HFF-Myc (cell line): ENCODE results near the gene IGF1R.
"Not testable (repeated sequence)": the region's sequence is repeated elsewhere in the genome, so short reads cannot be mapped to it uniquely, and the experiment has no call there.

Source experiments
- DNase-seq: peaks from one replicate; pipeline ENCODE4 v3.0.0-alpha.2; 2011; ENCODE audit warnings: low read depth; ENCODE audit errors: extremely low read depth
- H3K4me3 ChIP-seq: replicated peaks from 2 replicates; pipeline ENCODE4 v1.5.1; 2011; ENCODE audit warnings: low read depth, mild to moderate bottlenecking, control low read depth, low read length
- TF ChIP-seq, protein P1 (sequence below): IDR thresholded peaks from 2 replicates; pipeline ENCODE4 v1.5.1; 2012; ENCODE audit warnings: mild to moderate bottlenecking, low read depth, low read length, control low read depth; ENCODE audit errors: missing control alignments

IGF1R gene

GRCh38 chr15:98959640-98960007 is 311.3 kb downstream of the IGF1R start:
- DNase-seq, result no peak
- TF ChIP-seq, protein P1, sequence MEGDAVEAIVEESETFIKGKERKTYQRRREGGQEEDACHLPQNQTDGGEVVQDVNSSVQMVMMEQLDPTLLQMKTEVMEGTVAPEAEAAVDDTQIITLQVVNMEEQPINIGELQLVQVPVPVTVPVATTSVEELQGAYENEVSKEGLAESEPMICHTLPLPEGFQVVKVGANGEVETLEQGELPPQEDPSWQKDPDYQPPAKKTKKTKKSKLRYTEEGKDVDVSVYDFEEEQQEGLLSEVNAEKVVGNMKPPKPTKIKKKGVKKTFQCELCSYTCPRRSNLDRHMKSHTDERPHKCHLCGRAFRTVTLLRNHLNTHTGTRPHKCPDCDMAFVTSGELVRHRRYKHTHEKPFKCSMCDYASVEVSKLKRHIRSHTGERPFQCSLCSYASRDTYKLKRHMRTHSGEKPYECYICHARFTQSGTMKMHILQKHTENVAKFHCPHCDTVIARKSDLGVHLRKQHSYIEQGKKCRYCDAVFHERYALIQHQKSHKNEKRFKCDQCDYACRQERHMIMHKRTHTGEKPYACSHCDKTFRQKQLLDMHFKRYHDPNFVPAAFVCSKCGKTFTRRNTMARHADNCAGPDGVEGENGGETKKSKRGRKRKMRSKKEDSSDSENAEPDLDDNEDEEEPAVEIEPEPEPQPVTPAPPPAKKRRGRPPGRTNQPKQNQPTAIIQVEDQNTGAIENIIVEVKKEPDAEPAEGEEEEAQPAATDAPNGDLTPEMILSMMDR, result no peak
- no peak overlapping the region for H3K4me3 ChIP-seq

GRCh38 chr15:98960555-98961050 is 312.3 kb downstream of the IGF1R start:
- DNase-seq, result no peak
- no peak overlapping the region for H3K4me3 ChIP-seq
- TF ChIP-seq, protein P1, result no peak

DNA sequence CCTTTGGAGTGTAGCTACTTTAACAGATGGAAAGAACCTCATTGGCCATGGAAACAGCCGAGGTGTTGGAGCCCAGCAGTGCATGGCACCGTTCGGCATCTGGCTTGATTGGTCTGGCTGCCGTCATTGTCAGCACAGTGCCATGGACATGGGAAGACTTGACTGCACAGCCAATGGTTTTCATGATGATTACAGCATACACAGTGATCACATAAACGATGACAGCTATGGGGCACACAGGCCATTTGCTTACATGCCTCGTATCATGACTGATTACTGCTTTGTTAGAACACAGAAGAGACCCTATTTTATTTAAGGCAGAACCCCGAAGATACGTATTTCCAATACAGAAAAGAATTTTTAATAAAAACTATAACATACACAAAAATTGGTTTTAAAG is 315.1 kb downstream of the IGF1R start:
- H3K4me3 ChIP-seq, result no peak overlapping the region
- TF ChIP-seq, protein P1, result no peak
- no peak for DNase-seq

DNA sequence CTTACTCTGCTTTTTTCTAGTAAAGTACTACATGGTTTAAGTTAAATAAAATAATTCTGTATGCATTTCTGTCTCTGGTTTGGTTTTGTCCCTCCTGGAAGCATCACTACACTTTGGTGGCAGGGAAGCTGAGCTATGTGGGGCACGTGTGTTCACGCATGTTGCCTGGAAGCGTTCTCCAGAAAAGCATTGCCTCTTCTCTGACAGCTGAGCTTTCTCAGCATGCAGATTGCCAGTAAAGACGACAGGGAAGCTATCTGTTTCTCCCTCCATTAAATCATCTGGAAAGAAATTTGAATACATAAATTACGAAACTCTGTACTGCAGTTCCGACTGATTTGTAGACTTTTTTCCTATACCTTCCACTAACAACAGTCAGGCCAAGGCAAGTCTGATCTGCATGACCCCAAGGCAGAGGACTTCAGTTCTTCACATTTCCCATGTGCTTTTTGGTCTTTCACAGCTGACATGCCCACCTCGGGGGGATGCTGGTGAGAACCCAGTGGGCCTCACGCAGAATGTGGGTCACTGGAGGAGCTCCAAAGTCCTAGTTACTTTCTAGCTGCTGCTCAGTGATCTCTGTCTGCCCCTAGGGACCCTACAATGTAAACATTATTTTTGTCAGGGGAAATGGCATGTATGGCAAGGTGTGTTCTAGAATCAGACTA is 316.3 kb downstream of the IGF1R start:
- TF ChIP-seq, protein P1, result no peak
- H3K4me3 ChIP-seq, result no peak overlapping the region
- no peak for DNase-seq

DNA sequence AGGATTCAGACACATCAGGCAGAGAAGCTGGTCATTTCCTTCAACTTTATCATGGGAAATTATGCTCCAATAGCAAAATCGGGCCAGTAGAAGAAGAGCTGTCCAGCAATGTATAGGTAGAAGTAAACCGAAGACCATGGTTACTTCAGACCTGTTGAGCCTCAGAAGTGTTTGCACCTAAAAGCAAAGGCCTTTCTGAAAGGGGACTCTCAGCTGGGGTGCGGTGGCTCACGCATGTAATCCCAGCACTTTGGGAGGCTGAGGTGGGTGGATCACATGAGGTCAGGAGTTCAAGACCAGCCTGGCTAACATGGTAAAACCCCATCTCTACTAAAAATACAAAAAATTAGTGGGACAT is 316.8 kb downstream of the IGF1R start:
- not testable (repeated sequence) for DNase-seq, H3K4me3 ChIP-seq

- no peak overlapping the region for H3K4me3 ChIP-seq
- DNase-seq, result no peak
- TF ChIP-seq, protein P1, result no peak
Observed at GRCh38 chr15:98965597-98965996, 317.3 kb downstream of the IGF1R start.

GRCh38 chr15:98966091-98966787 is 317.9 kb downstream of the IGF1R start:
- no peak overlapping the region for H3K4me3 ChIP-seq
- DNase-seq, result no peak
- TF ChIP-seq, protein P1, result no peak
